H1 (cell line): ENCODE data around the gene PPFIA4. TPM values are rescaled to one million over a fixed set of nuclear protein-coding genes. Genes with fewer than 3 reads are reported as not detected.

Source experiments
- CHD1 ChIP-seq: IDR thresholded peaks from 2 replicates; pipeline ENCODE4 v1.6.1; 2012; ENCODE audit warnings: low read depth, low read length, improper control_type of control experiment
- EP300 ChIP-seq, 2 experiments: IDR thresholded peaks; 1 replicate in 1 of 2; 2 replicates in 1 of 2; pipeline ENCODE4 v1.6.1; 2011 to 2012; ENCODE audit warnings: low read depth in 2 of 2, low read length in 2 of 2, mild to moderate bottlenecking in 2 of 2, borderline replicate concordance in 1 of 2, inconsistent platforms in 1 of 2, moderate library complexity in 1 of 2
- GABPA ChIP-seq: IDR thresholded peaks from 2 replicates; pipeline ENCODE4 v1.6.1; 2011; ENCODE audit warnings: mild to moderate bottlenecking, low read length, moderate library complexity, borderline replicate concordance; ENCODE audit not compliant: insufficient read depth
- GTF2F1 ChIP-seq: IDR thresholded peaks from 2 replicates; pipeline ENCODE4 v1.6.1; 2012; ENCODE audit warnings: low read depth, low read length, improper control_type of control experiment, borderline replicate concordance
- HDAC2 ChIP-seq, 2 experiments: fragments of 300-600 bp in 1 of 2; sonication (generic) in 1 of 2; IDR thresholded peaks; 2 replicates each; pipeline ENCODE4 v1.6.1; 2011 to 2012; ENCODE audit warnings: low read depth in 2 of 2, low read length in 2 of 2, mild to moderate bottlenecking in 2 of 2, moderate library complexity in 2 of 2, borderline replicate concordance in 1 of 2, inconsistent platforms in 1 of 2
- JUND ChIP-seq: IDR thresholded peaks from 2 replicates; pipeline ENCODE4 v1.6.1; 2011; ENCODE audit warnings: mild to moderate bottlenecking, improper control_type of control experiment, low read length
- KDM1A ChIP-seq: fragments of 200-600, 300-600 bp; sonication (generic); IDR thresholded peaks from 2 replicates; pipeline ENCODE4 v1.7.1; 2016; ENCODE audit warnings: mild to moderate bottlenecking, low read length, borderline replicate concordance
- MAX ChIP-seq: IDR thresholded peaks from 2 replicates; pipeline ENCODE4 v1.6.1; 2012; ENCODE audit warnings: inconsistent platforms
- RAD21 ChIP-seq, 2 experiments: IDR thresholded peaks in 1 of 2; conservative IDR thresholded peaks in 1 of 2; 2 replicates each; pipeline ENCODE4 v1.6.1; 2011; ENCODE audit warnings: low read depth in 2 of 2, low read length in 2 of 2, improper control_type of control experiment in 1 of 2, inconsistent platforms in 1 of 2, mild to moderate bottlenecking in 1 of 2, moderate library complexity in 1 of 2
- RNF2 ChIP-seq: fragments of 200-900, 300-1000 bp; sonication (generic); IDR thresholded peaks from 2 replicates; pipeline ENCODE4 v1.7.1; 2016; ENCODE audit warnings: borderline replicate concordance, low read depth, mild to moderate bottlenecking, antibody characterized with exemption, low read length; ENCODE audit not compliant: poor library complexity, severe bottlenecking; ENCODE audit errors: missing control alignments
- TAF1 ChIP-seq: IDR thresholded peaks from 2 replicates; pipeline ENCODE4 v1.6.1; 2011; ENCODE audit warnings: mild to moderate bottlenecking, low read depth, low read length
- TBP ChIP-seq: IDR thresholded peaks from 2 replicates; pipeline ENCODE4 v1.6.1; 2011; ENCODE audit warnings: low read depth, low read length, improper control_type of control experiment
- polyA plus RNA-seq, 7 experiments: library from polyadenylated mRNA; depleted of rRNA in 3 of 7; stranded (reverse) in 5 of 7; unstranded in 2 of 7; fragments of >200 nt in 5 of 7; fragments of 200-250 nt in 2 of 7; gene quantifications; 1 replicate in 5 of 7; 2 replicates in 1 of 7; 4 replicates in 1 of 7; pipeline versions ENCODE4 v1.2.1 to v1.2.3, GENCODE V29; 2011 to 2013; ENCODE audit warnings: missing spikeins in 2 of 7, mixed read lengths in 2 of 7
- total RNA-seq: library from RNA; stranded (reverse); fragmentation: NEBNext Ultra II Directional; extraction: Animal tissue kit (Norgen Biotek cat#: 25700); gene quantifications from 2 replicates; pipeline ENCODE4 v1.2.1, GENCODE V29; 2021

The PPFIA4 gene
- total and polyA plus RNA-seq, 2 of the 8 experiments (the other 6 are each of a cell fraction or from before 2014, with no cell fraction given): 9.0 to 9.9 TPM

GRCh38 chr1:203117611-203118575 lies 91.6 kb downstream of the PPFIA4 start (continued):
- TF ChIP-seq HDAC2 (IDR thresholded peaks at IDR 0.05; ENCODE audit: borderline replicate concordance in 1 of 2, low read depth in 2 of 2, low read length in 2 of 2) (peak in 1 of 2 experiments; percentile 97; a peak in 1 of 4 replicates), RAD21 (IDR thresholded peaks at IDR 0.05 in 1 of 2, conservative IDR thresholded peaks at IDR 0.05 in 1 of 2; ENCODE audit: low read depth in 2 of 2, low read length in 2 of 2) (peak; percentile 98), GABPA (peak; percentile 41; the same call in 1 of the 2 replicates), TBP (peak; percentile 64; the same call in 1 of the 2 replicates), JUND (0 out of 2 replicates have a peak, but pooled peaks have one; percentile 48), KDM1A (peak; percentile 99), RNF2 (no peak), MAX (peak; percentile 42; the same call in 1 of the 2 replicates), GTF2F1 (0 out of 2 replicates have a peak, but pooled peaks have one; percentile 26), EP300 (IDR thresholded peaks at IDR 0.05; ENCODE audit: borderline replicate concordance in 1 of 2, low read depth in 2 of 2, low read length in 2 of 2) (peak in 1 of 2 experiments; percentile 29; a peak in 1 of 3 replicates), CHD1 (no peak), TAF1 (0 out of 2 replicates have a peak, but pooled peaks have one; percentile 22)
